PC-9 (cell line): ENCODE results near the gene CHRNA4.

ENCODE experiments used
- CTCF ChIP-seq: fragments of 200-600 bp; sonication (generic); conservative IDR thresholded peaks from 2 replicates; pipeline ENCODE4 v1.6.1; 2017; ENCODE audit warnings: mixed run types, antibody characterized with exemption, mild to moderate bottlenecking, moderate library complexity
- EZH2 ChIP-seq: fragments of 200-600 bp; sonication (generic); IDR thresholded peaks from 2 replicates; pipeline ENCODE4 v1.8.0; 2017; ENCODE audit warnings: antibody characterized with exemption, low read depth

- TF ChIP-seq EZH2, result no peak
- TF ChIP-seq CTCF, result no peak
These were observed 5.5 kb upstream of the CHRNA4 start for GRCh38 chr20:63366390-63367365.
